ENCODE measurements around the gene HIPK4. TPM values are rescaled to one million over a fixed set of nuclear protein-coding genes. Genes with fewer than 3 reads are reported as not detected.

HIPK4 gene
- total RNA-seq, 1 donor from 2014 or later = not detected

DNA sequence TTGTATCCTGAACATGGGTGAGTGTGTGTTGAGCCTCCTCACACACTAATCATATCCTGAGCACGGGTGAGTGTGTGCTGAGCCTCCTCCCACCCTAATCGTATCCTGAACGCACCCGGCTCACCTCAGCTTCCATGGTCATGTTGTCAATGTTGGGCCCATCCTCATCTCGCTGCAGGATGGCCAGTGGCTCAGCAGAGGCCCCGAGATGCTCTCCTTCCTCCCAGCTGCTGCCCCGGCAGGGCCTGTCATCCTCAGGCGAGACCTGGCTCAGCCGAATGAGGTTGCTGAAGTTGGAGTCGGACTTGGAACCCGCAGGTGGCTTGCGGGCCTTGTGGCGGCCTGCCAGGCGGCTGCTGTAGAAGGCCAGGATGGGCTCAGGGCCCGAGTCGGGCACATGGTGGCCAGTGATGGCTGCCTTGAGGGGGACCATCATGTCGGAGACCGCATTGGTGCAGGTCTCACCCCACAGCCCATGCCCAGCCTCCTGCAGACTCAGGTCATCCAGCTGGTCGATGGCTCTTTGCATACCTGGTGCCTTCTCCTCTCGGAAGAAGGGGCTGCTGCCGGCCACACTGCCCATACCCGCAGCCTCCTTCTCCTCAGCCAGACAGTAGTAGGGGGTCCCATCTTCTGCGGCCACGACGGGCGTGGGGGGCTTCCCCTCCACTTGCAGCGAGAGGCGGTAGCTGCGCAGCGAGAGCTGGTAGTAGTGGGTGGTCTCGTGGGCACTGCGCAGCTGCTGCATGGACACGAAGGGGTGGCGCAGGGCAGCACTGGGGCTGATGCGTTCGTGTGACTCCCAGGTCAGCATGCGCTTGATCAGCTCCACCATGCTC, 9.6 kb downstream of the HIPK4 start:
- no peaks in the 10 kb centered on the region for H3K36me3 ChIP-seq (ENCODE audit: control insufficient read depth, insufficient read depth, low read length)
- DNase-seq (ENCODE audit: low read depth) = no peak
- TF ChIP-seq CTCF (IDR thresholded peaks at IDR 0.05; ENCODE audit: insufficient read depth, low read length, poor library complexity, severe bottlenecking) = no peak
- H3K27me3 ChIP-seq (ENCODE audit: control insufficient read depth, insufficient read depth, low read length) = peaks cover 3% of the 10 kb centered on the region
- H3K4me3 ChIP-seq (ENCODE audit: low read depth, low read length) = no peak overlapping the region

DNA sequence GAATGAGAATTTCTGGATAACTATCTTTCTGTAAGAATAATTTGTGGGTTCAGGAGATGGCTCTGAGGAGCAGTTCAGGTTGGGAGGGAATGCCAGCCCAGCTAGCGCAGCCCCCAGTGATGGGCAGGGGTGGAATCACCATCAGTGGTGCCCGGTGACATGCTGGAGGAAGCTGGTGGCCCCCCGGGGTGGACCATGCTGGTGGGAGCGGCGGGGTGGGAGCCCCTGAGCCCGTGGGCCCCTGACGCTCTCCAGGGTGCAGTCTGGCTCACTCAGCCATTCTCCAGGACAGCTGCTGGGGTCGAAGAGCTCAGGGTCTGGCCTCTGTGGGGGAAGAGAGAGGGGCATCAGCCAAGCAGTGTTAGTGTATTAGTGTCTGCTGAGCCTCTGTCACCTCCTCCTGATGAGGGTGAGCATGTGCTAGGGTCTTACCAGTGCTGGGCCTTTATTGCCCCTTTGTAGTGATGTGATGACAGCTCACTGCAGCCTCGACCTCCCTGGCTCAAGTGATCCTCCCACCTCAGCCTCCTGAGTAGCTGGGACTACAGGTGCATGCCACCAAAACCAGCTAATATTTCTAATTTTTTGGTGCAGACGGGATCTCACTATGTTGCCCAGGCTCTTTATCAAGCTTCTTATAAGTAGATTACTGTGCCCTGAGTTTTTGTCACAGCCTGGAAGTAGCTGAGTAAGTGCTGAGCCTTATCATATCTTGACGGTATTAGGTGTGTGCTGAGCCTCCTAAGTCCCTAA, 10.4 kb downstream of the HIPK4 start:
- Histone ChIP-seq H3K27me3 (ENCODE audit: control insufficient read depth, insufficient read depth, low read length) (peaks cover 3% of the 10 kb centered on the region), H3K4me3 (ENCODE audit: low read depth, low read length) (no peak overlapping the region), H3K36me3 (ENCODE audit: control insufficient read depth, insufficient read depth, low read length) (no peaks in the 10 kb centered on the region)
- no peak for TF ChIP-seq CTCF (IDR thresholded peaks at IDR 0.05; ENCODE audit: insufficient read depth, low read length, poor library complexity, severe bottlenecking)
- no peak for DNase-seq (ENCODE audit: low read depth)

- DNase-seq (ENCODE audit: low read depth) = no peak
Observed at GRCh38 chr19:40378509-40378908, 11.5 kb downstream of the HIPK4 start.

DNA sequence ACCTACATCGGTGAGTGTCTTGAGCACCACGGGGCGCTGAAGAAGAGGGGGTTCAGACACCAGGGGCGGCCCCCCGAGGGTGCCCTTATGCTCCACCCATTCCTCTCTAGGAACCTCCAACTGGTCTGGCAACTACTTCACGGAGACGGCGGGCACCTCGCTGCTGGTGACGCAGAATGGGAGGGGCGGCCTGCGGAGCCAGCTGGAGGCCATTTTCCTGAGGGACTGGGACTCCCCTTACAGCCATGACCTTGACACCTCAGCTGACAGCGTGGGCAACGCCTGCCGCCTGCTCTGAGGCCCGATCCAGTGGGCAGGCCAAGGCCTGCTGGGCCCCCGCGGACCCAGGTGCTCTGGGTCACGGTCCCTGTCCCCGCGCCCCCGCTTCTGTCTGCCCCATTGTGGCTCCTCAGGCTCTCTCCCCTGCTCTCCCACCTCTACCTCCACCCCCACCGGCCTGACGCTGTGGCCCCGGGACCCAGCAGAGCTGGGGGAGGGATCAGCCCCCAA, 12.1 kb downstream of the HIPK4 start:
- no peak for DNase-seq (ENCODE audit: low read depth)
- Histone ChIP-seq H3K4me3 (ENCODE audit: low read depth, low read length) (no peak overlapping the region), H3K27me3 (ENCODE audit: control insufficient read depth, insufficient read depth, low read length) (no peaks in the 10 kb centered on the region), H3K36me3 (ENCODE audit: control insufficient read depth, insufficient read depth, low read length) (no peaks in the 10 kb centered on the region)
- TF ChIP-seq CTCF (IDR thresholded peaks at IDR 0.05; ENCODE audit: insufficient read depth, low read length, poor library complexity, severe bottlenecking) = no peak

More at GRCh38 chr19:40378509-40378908, 11.5 kb downstream of the HIPK4 start:
- H3K36me3 ChIP-seq (ENCODE audit: control insufficient read depth, insufficient read depth, low read length) = no peaks in the 10 kb centered on the region
- no peak overlapping the region for H3K4me3 ChIP-seq (ENCODE audit: low read depth, low read length)
- TF ChIP-seq CTCF (IDR thresholded peaks at IDR 0.05; ENCODE audit: insufficient read depth, low read length, poor library complexity, severe bottlenecking) = no peak
- no peaks in the 10 kb centered on the region for H3K27me3 ChIP-seq (ENCODE audit: control insufficient read depth, insufficient read depth, low read length)

- TF ChIP-seq CTCF (IDR thresholded peaks at IDR 0.05; ENCODE audit: insufficient read depth, low read length, poor library complexity, severe bottlenecking) = no peak
- Histone ChIP-seq H3K27me3 (ENCODE audit: control insufficient read depth, insufficient read depth, low read length) (no peaks in the 10 kb centered on the region), H3K4me3 (ENCODE audit: low read depth, low read length) (no peak overlapping the region), H3K36me3 (ENCODE audit: control insufficient read depth, insufficient read depth, low read length) (no peaks in the 10 kb centered on the region)
- DNase-seq (ENCODE audit: low read depth) = no peak
Observed at GRCh38 chr19:40376286-40376862, 13.6 kb downstream of the HIPK4 start.

All from kidney epithelial cell (primary cell).